HG03196 (cell line): ENCODE results near the gene GLT8D2.

Source experiments
- ATAC-seq: cut with Tn5 transposase; IDR thresholded peaks from one replicate; pipeline ENCODE4 v1.9.1; 2021; ENCODE audit not compliant: unreplicated experiment

Gene GLT8D2

DNA sequence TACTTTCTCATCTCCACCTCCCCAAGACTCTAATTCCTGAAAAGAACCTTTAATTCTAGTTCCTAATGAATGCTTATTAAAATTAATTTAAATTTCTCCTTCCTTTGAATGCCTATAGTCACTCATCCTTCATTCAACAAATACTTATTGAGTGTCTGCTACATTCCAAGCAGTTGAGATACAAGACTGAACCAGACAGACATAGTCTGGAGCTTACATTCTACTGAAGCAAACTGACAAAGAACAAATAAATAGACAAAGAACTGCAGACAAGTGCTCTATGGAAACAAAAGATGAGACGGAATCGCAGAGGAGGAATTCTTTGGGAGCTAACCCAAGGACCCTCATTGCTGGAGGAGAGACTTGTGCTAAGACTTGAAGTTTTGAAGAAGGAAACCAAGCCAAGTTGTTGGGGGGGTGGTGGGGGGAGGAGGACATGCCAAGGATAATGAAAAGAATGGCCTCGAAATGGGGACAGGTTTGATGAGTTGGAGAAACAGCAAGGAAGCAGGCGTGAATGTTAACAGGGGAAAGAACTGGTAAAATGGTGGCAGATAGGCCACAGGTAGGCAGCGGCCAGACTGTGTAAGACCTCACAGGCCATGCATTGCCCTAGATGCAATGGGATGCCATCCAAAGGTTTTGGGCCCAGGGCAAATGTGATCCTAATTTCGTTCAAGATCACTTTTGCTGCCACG, 94.0 kb downstream of the GLT8D2 start:
- ATAC-seq, result no peak

DNA sequence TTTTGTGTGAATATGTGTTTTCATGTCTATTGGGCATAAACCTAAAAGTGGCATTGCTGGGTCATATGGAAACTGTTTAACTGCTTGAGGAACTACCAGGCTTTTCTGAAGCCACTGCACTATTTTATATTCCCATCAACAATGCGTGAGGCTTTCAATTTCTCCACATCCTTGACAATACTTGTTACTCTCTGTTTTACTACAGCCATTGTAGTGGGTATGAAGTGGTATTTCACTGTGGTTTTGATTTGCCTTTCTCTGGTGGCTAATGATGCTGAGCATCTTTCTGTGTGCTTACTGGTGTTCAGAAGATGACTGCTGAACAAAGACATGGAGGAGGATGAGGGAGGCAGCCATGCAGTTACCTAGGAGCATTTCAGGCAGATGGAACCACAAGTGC, 97.5 kb downstream of the GLT8D2 start:
- ATAC-seq, result no peak

DNA sequence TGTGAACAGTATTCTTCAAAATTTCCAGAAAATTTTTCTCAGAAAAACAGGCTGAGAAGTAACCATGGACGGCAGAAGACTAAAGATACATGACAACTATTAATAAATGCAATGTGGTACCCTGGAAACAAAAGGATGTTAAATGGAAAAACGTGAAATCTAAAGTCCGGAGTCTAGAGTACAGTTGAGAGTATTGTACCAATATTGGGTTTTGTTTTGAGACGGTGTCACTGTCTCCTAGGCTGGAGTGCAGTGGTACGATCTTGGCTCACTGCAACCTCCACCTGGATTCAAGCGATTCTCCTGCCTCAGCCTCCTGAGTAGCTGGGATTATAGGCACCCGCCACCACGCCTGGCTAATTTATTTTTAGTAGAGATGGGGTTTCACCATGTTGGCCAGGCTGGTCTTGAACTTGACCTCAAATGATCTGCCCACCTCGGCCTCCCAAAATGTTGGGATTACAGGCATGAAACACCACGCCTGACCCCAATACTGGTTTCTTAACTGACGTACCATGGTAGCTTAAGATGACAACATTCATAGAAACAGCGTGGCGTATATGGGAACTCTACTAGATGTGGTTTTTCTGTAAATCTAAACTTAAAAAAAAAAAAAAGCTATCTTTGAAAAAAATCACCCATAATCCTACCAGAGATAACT, 101.1 kb downstream of the GLT8D2 start:
- ATAC-seq, result no peak

DNA sequence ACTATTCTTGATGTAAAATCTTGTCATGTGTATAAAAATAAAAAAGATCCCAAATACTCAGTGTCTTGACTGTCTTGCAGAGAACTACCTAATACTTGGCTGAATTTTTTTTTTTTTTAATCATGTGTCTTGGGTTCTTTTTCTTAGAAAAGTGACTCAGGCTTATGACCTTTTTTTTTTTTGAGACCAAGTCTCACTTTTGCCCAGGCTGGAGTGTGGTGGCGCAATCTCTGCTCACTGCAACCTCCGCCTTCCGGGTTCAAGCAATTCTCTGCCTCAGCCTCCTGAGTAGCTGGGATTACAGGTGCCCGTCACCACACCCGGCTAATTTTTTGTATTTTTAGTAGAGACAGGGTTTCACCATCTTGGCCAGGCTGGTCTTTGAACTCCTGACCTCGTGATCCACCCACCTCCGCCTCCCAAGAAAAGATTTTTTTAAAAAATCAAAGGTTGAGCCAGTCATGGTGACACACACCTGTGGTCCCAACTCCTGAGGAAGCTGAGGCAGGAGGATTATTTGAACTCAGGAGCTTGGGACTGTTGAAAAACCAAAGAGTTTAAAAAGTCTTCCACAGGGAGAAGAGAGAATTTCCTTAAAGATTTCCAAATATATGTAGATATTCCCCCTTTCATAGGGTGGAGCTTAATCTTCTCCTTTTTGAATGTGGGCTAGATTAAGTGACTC, 102.0 kb downstream of the GLT8D2 start:
- ATAC-seq, result no peak

DNA sequence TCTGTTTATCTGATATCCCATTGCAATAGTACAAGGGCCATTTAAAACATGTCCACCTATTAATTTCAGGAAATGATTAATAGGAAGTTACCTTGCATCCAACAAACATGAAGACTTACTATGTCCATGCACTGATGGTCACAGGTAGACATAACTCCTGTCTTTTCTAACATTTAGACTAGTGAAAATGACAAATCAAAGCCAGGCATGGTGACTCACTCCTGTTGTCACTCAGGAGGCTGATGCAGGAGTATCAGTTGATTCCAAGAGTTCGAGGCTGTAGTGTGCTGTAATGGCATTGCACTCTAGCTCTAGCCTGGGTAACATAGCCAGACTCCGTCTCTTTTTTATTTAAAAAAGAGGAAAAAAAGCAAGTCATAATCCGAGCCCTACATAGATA, 105.0 kb downstream of the GLT8D2 start:
- no peak for ATAC-seq
